Gastroesophageal sphincter (tissue), 3 donors: ENCODE results near the gene TCL1A.

ENCODE experiments used
- EP300 ChIP-seq: sonication (generic); formaldehyde crosslinking; IDR thresholded peaks from one replicate; pipeline ENCODE4 v1.6.1; 2017; ENCODE audit warnings: antibody characterized with exemption, mild to moderate bottlenecking
- POLR2A ChIP-seq, 2 donors: fragments of 450-650 bp; IDR thresholded peaks; one replicate each; pipeline ENCODE4 v1.6.1; 2017; ENCODE audit warnings: antibody characterized with exemption in 2 of 2, mild to moderate bottlenecking in 2 of 2, moderate library complexity in 1 of 2
- POLR2AphosphoS5 ChIP-seq: sonication (generic); formaldehyde crosslinking; IDR thresholded peaks from one replicate; pipeline ENCODE4 v1.6.1; 2017; ENCODE audit warnings: antibody characterized with exemption
- TF ChIP-seq, protein P1 (sequence below), 4 experiments: fragments of 200-600 bp in 2 of 4; fragments of 450-650 bp in 2 of 4; sonication (generic) in 1 of 4; IDR thresholded peaks; one replicate each; pipeline ENCODE4 v1.5.1; 2017 to 2019; ENCODE audit warnings: antibody characterized with exemption in 4 of 4, mild to moderate bottlenecking in 2 of 4, moderate library complexity in 2 of 4

GRCh38 chr14:95700221-95700976, 13.5 kb downstream of the TCL1A start:
- TF ChIP-seq, protein P1, sequence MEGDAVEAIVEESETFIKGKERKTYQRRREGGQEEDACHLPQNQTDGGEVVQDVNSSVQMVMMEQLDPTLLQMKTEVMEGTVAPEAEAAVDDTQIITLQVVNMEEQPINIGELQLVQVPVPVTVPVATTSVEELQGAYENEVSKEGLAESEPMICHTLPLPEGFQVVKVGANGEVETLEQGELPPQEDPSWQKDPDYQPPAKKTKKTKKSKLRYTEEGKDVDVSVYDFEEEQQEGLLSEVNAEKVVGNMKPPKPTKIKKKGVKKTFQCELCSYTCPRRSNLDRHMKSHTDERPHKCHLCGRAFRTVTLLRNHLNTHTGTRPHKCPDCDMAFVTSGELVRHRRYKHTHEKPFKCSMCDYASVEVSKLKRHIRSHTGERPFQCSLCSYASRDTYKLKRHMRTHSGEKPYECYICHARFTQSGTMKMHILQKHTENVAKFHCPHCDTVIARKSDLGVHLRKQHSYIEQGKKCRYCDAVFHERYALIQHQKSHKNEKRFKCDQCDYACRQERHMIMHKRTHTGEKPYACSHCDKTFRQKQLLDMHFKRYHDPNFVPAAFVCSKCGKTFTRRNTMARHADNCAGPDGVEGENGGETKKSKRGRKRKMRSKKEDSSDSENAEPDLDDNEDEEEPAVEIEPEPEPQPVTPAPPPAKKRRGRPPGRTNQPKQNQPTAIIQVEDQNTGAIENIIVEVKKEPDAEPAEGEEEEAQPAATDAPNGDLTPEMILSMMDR (IDR thresholded peaks at IDR 0.05), result no peak
- TF ChIP-seq POLR2AphosphoS5 (no peak), POLR2A (IDR thresholded peaks at IDR 0.05) (no peak), EP300 (no peak)
